H1 (cell line): ENCODE measurements around the gene PTPRG. TPM values are rescaled to one million over a fixed set of nuclear protein-coding genes. Genes with fewer than 3 reads are reported as not detected.

Experiments
- CTCF ChIA-PET: fragments of 300-600 bp; sonication (Branson Sonifier 250); formaldehyde crosslinking; loops from one replicate; lab custom pipeline; 2021; ENCODE audit not compliant: partially characterized antibody; lab: Charles Lee
- POLR2A ChIA-PET: fragments of 300-600 bp; sonication (Branson Sonifier 250); formaldehyde crosslinking; loops from one replicate; lab custom pipeline; 2021; ENCODE audit warnings: inconsistent platforms; ENCODE audit not compliant: partially characterized antibody; lab: Charles Lee
- DNase-seq, 2 experiments: peaks; one replicate each; pipeline versions ENCODE4 v3.0.0 to v3.0.0-alpha.2; 2010 to 2022; ENCODE audit warnings: low spot score in 2 of 2, low read depth in 1 of 2, mixed read lengths in 1 of 2
- FAIRE-seq: peaks from 2 replicates; lab custom pipeline; 2011; peaks lifted over from hg19 to GRCh38; lab: Jason Lieb, UNC
- H2AFZ ChIP-seq: 2 replicates; pipeline ENCODE4 v1.8.1; 2012; ENCODE audit warnings: low read length, inconsistent platforms
- H2AK5ac ChIP-seq: 2 replicates; pipeline ENCODE4 v1.6.1; 2013; ENCODE audit warnings: low read depth, low read length
- H2BK120ac ChIP-seq: replicated peaks from 2 replicates; pipeline ENCODE3; 2013; ENCODE audit warnings: low read depth, low read length, inconsistent platforms
- H2BK12ac ChIP-seq: 2 replicates; pipeline ENCODE4 v1.6.1; 2013; ENCODE audit warnings: low read depth, low read length
- H2BK15ac ChIP-seq: 2 replicates; pipeline ENCODE4 v1.6.1; 2013; ENCODE audit warnings: low read length
- H2BK20ac ChIP-seq: 2 replicates; pipeline ENCODE4 v1.6.1; 2013; ENCODE audit warnings: low read length
- H2BK5ac ChIP-seq: 2 replicates; pipeline ENCODE4 v1.6.1; 2013; ENCODE audit warnings: low read depth, low read length
- H3K14ac ChIP-seq: 2 replicates; pipeline ENCODE4 v1.6.1; 2013; ENCODE audit warnings: inconsistent platforms; ENCODE audit not compliant: insufficient read length
- H3K18ac ChIP-seq: 2 replicates; pipeline ENCODE4 v1.6.1; 2013; ENCODE audit warnings: low read length; ENCODE audit errors: extremely low read depth
- H3K23ac ChIP-seq: 2 replicates; pipeline ENCODE4 v1.6.1; 2013; ENCODE audit warnings: inconsistent platforms; ENCODE audit not compliant: insufficient read length
- H3K23me2 ChIP-seq: 2 replicates; pipeline ENCODE4 v1.6.1; 2013; ENCODE audit warnings: low read depth, low read length
- H3K27ac ChIP-seq: 2 replicates; pipeline ENCODE4 v1.6.1; 2011; ENCODE audit warnings: low read depth, low read length, inconsistent platforms
- H3K27me3 ChIP-seq, 4 experiments: replicated peaks in 1 of 4; 1 replicate in 1 of 4; 2 replicates in 3 of 4; pipeline versions ENCODE4 v1.6.1 to v1.8.1; 2011 to 2013; ENCODE audit warnings: low read length in 3 of 4, mild to moderate bottlenecking in 3 of 4, inconsistent platforms in 2 of 4, mixed read lengths in 2 of 4, moderate library complexity in 1 of 4; ENCODE audit not compliant: control insufficient read depth in 3 of 4, insufficient read depth in 3 of 4; ENCODE audit errors: extremely low read depth in 1 of 4
- H3K36me3 ChIP-seq, 4 experiments: 2 replicates each; pipeline versions ENCODE4 v1.6.1 to v1.8.1; 2011 to 2013; ENCODE audit warnings: mild to moderate bottlenecking in 4 of 4, low read length in 3 of 4, moderate library complexity in 2 of 4, control low read depth in 1 of 4, inconsistent platforms in 1 of 4; ENCODE audit not compliant: insufficient read depth in 4 of 4, control insufficient read depth in 2 of 4
- H3K4ac ChIP-seq: replicated peaks from 2 replicates; pipeline ENCODE3; 2013; ENCODE audit warnings: low read length, low read depth, mixed read lengths, inconsistent platforms; ENCODE audit not compliant: insufficient read length
- H3K4me1 ChIP-seq, 4 experiments: replicated peaks in 1 of 4; 1 replicate in 1 of 4; 2 replicates in 3 of 4; pipeline versions ENCODE4 v1.6.1 to v1.8.1; 2011 to 2013; ENCODE audit warnings: low read length in 3 of 4, inconsistent platforms in 2 of 4, mixed read lengths in 1 of 4; ENCODE audit not compliant: insufficient read depth in 4 of 4, control insufficient read depth in 3 of 4
- H3K4me2 ChIP-seq, 2 experiments: 2 replicates each; pipeline versions ENCODE4 v1.6.1 to v1.8.1; 2011 to 2013; ENCODE audit warnings: low read depth in 2 of 2, low read length in 2 of 2, control low read depth in 1 of 2, inconsistent platforms in 1 of 2, mild to moderate bottlenecking in 1 of 2; ENCODE audit not compliant: insufficient read depth in 1 of 2
- H3K4me3 ChIP-seq, 4 experiments: fragments of 200-600, 300-600 bp in 1 of 4; sonication (generic), shearing (Covaris generic), sonication (Bioruptor Twin) in 1 of 4; 2 replicates each; pipeline versions ENCODE4 v1.5.1 to v1.8.1; 2011 to 2016; ENCODE audit warnings: low read length in 4 of 4, low read depth in 3 of 4, control low read depth in 2 of 4, inconsistent platforms in 2 of 4, mild to moderate bottlenecking in 2 of 4, mixed read lengths in 1 of 4, moderate library complexity in 1 of 4; ENCODE audit not compliant: insufficient read depth in 2 of 4; ENCODE audit errors: extremely low read depth in 1 of 4
- H3K56ac ChIP-seq: replicated peaks from 2 replicates; pipeline ENCODE3; 2013; ENCODE audit warnings: low read depth, mild to moderate bottlenecking, mixed read lengths, low read length, inconsistent platforms; ENCODE audit not compliant: insufficient read length
- H3K79me1 ChIP-seq: 2 replicates; pipeline ENCODE4 v1.6.1; 2013; ENCODE audit warnings: low read depth, low read length, control low read depth
- H3K79me2 ChIP-seq, 2 experiments: 2 replicates each; pipeline versions ENCODE4 v1.6.1 to v1.8.1; 2012 to 2013; ENCODE audit warnings: low read length in 2 of 2, mild to moderate bottlenecking in 2 of 2, inconsistent platforms in 1 of 2; ENCODE audit not compliant: insufficient read depth in 2 of 2, control insufficient read depth in 1 of 2
- H3K9ac ChIP-seq, 4 experiments: replicated peaks in 1 of 4; 1 replicate in 1 of 4; 2 replicates in 3 of 4; pipeline versions ENCODE4 v1.6.1 to v1.8.1; 2011 to 2013; ENCODE audit warnings: low read depth in 3 of 4, low read length in 3 of 4, control low read depth in 2 of 4, mild to moderate bottlenecking in 2 of 4, moderate library complexity in 2 of 4, inconsistent platforms in 1 of 4; ENCODE audit errors: extremely low read depth in 1 of 4
- H3K9me3 ChIP-seq, 2 experiments: 2 replicates each; pipeline versions ENCODE4 v1.6.1 to v1.8.1; 2012 to 2013; ENCODE audit warnings: mild to moderate bottlenecking in 2 of 2, moderate library complexity in 2 of 2, control low read depth in 1 of 2, inconsistent platforms in 1 of 2, low read depth in 1 of 2, low read length in 1 of 2, mixed read lengths in 1 of 2; ENCODE audit not compliant: insufficient read depth in 2 of 2
- H4K20me1 ChIP-seq, 2 experiments: replicated peaks in 1 of 2; 2 replicates each; pipeline versions ENCODE3 to v1.8.1; 2011 to 2013; ENCODE audit warnings: inconsistent platforms in 2 of 2, low read length in 2 of 2, mild to moderate bottlenecking in 1 of 2; ENCODE audit not compliant: insufficient read depth in 2 of 2, control insufficient read depth in 1 of 2
- H4K5ac ChIP-seq: 2 replicates; pipeline ENCODE4 v1.6.1; 2013; ENCODE audit warnings: low read length, low read depth, mixed read lengths, inconsistent platforms; ENCODE audit not compliant: insufficient read length
- H4K8ac ChIP-seq: 2 replicates; pipeline ENCODE4 v1.8.0; 2013; ENCODE audit warnings: mild to moderate bottlenecking, moderate library complexity, low read length, inconsistent platforms; ENCODE audit not compliant: insufficient read depth; ENCODE audit errors: extremely low read depth
- H4K91ac ChIP-seq: replicated peaks from 2 replicates; pipeline ENCODE3; 2013; ENCODE audit warnings: low read length, mixed read lengths, inconsistent platforms; ENCODE audit not compliant: insufficient read length
- EZH2 ChIP-seq: fragments of 200-600 bp; sonication (generic); IDR thresholded peaks from 2 replicates; pipeline ENCODE4 v1.7.1; 2012; ENCODE audit warnings: low read depth, mild to moderate bottlenecking, moderate library complexity, low read length, inconsistent platforms; ENCODE audit not compliant: severe bottlenecking
- HDAC6 ChIP-seq: IDR thresholded peaks from one replicate; pipeline ENCODE4 v1.7.1; 2012; ENCODE audit warnings: low read depth, mild to moderate bottlenecking, inconsistent platforms, low read length, moderate library complexity
- JUN ChIP-seq: IDR thresholded peaks from 2 replicates; pipeline ENCODE4 v1.6.1; 2011; ENCODE audit warnings: low read depth, mild to moderate bottlenecking, improper control_type of control experiment, low read length
- KDM1A ChIP-seq: fragments of 200-600, 300-600 bp; sonication (generic); IDR thresholded peaks from 2 replicates; pipeline ENCODE4 v1.7.1; 2016; ENCODE audit warnings: mild to moderate bottlenecking, low read length, borderline replicate concordance
- NANOG ChIP-seq: IDR thresholded peaks from 2 replicates; pipeline ENCODE4 v1.6.1; 2011; ENCODE audit warnings: low read length, low read depth, mild to moderate bottlenecking, inconsistent platforms; ENCODE audit not compliant: insufficient read depth, poor library complexity, severe bottlenecking
- SIRT6 ChIP-seq: IDR thresholded peaks from one replicate; pipeline ENCODE4 v1.7.1; 2012; ENCODE audit warnings: low read length, inconsistent platforms
- SUZ12 ChIP-seq: fragments of 200-600 bp; sonication (generic); IDR thresholded peaks from 2 replicates; pipeline ENCODE4 v1.6.1; 2012; ENCODE audit warnings: mild to moderate bottlenecking, inconsistent platforms, low read length, moderate library complexity, mixed read lengths
- TAF7 ChIP-seq: optimal IDR thresholded peaks from 2 replicates; pipeline ENCODE3; 2011; ENCODE audit warnings: low read depth, mild to moderate bottlenecking, inconsistent platforms, low read length, moderate library complexity, borderline replicate concordance
- WGBS, 2 experiments: shearing (Covaris generic) in 1 of 2; methylation state at CpG; one replicate each; pipeline versions ENCODE4 v1.1.6 to v1.1.7; 2013 to 2015; ENCODE audit warnings: low lambda C conversion rate in 2 of 2, mixed read lengths in 2 of 2, inconsistent platforms in 1 of 2, low coverage in 1 of 2, missing lambda C conversion rate in 1 of 2; ENCODE audit not compliant: insufficient replicate concordance in 2 of 2, insufficient coverage in 1 of 2, insufficient read length in 1 of 2; ENCODE audit errors: extremely low coverage in 1 of 2, missing lambda C conversion rate in 1 of 2; 5-methylcytosine and 5-hydroxymethylcytosine counted together
- polyA plus RNA-seq, 7 experiments: library from polyadenylated mRNA; depleted of rRNA in 3 of 7; stranded (reverse) in 5 of 7; unstranded in 2 of 7; fragments of >200 nt in 5 of 7; fragments of 200-250 nt in 2 of 7; gene quantifications; 1 replicate in 5 of 7; 2 replicates in 1 of 7; 4 replicates in 1 of 7; pipeline versions ENCODE4 v1.2.1 to v1.2.3, GENCODE V29; 2011 to 2013; ENCODE audit warnings: missing spikeins in 2 of 7, mixed read lengths in 2 of 7
- total RNA-seq: library from RNA; stranded (reverse); fragmentation: NEBNext Ultra II Directional; extraction: Animal tissue kit (Norgen Biotek cat#: 25700); gene quantifications from 2 replicates; pipeline ENCODE4 v1.2.1, GENCODE V29; 2021

Gene PTPRG
- total and polyA plus RNA-seq, 2 of the 8 experiments (the other 6 are each of a cell fraction or from before 2014, with no cell fraction given), result 23.3 to 96.2 TPM

DNA sequence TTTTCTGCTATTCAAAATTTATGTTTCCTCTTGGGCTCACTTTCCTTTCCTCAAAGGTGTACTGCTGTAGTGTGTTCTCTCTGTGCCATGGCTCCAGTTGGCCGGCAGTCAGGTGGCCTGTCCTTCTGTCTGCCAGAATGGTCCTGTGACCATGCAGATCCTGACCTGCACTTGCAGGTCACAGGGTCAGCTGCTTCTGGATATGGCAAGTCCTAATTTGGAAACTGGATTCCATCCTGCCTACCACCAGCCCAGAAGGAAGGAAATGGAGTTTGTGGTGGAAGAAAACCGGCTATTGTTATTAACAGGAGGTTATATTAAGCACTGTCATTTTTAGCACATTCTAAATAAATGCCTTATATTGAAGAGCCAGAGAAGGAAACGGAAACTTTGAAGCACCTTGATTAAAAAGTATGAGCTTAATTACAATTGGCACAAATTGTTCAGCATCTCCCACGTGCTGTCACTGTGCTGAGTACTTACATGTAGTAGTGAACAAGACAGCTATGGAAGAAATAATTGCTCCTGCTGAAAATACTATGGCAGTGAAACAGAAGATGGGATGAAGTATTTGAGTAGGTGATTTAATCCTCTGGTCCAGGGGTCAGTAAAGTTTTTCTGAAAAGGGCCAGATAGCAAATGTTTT lies 362.8 kb downstream of the PTPRG start:
- no peaks in the 10 kb centered on the region for H3K23me2 ChIP-seq
- peaks cover 0 to 2% of the 10 kb centered on the region in 2 experiments for H4K20me1 ChIP-seq
- H3K9me3 ChIP-seq, result no peaks in the 10 kb centered on the region
- TF ChIP-seq SIRT6 (no peak), EZH2 (no peak), KDM1A (no peak), SUZ12 (no peak), HDAC6 (no peak), TAF7 (no peak), NANOG (no peak), JUN (no peak)
- H3K56ac ChIP-seq, result no peak overlapping the region
- H3K4me1 ChIP-seq, result peaks cover 0 to 21% (median 1%) of the 10 kb centered on the region in 4 experiments; a peak in 5 of 7 replicates
- H3K27me3 ChIP-seq, result no peaks in the 10 kb centered on the region
- no peak overlapping the region for H2BK5ac ChIP-seq
- DNase-seq, result no peak
- no peaks in the 10 kb centered on the region for H3K36me3 ChIP-seq
- H3K27ac ChIP-seq, result 0 out of 2 replicates have a peak overlapping the region, but pooled peaks have one; percentile 22
- no peak overlapping the region for H2BK15ac ChIP-seq
- CTCF ChIA-PET, result interaction anchor here (1.5 kb wide), 1 partner anchor 8 kb away, joined by 4 read pairs; no protein-coding TSS in a partner anchor
- no peak overlapping the region for H2AFZ ChIP-seq
- peaks cover 2% of the 10 kb centered on the region; the same call in 1 of the 2 replicates for H3K79me1 ChIP-seq
- peaks cover 0 to 82% of the 10 kb centered on the region in 2 experiments; a peak in 3 of 4 replicates for H3K79me2 ChIP-seq
- H2AK5ac ChIP-seq, result no peak overlapping the region
- WGBS, 2 experiments, result 86% methylated on average over 4 of the region's 4 CpGs; no CpG with 5 or more reads in 1 of the 2 experiments
- H2BK20ac ChIP-seq, result no peak overlapping the region
- no peak overlapping the region for H3K14ac ChIP-seq
- no peak overlapping the region for H3K4me3 ChIP-seq
- peak overlapping the region; percentile 18 for H4K91ac ChIP-seq
- no peak overlapping the region for H3K23ac ChIP-seq
- H2BK12ac ChIP-seq, result no peak overlapping the region
- H3K9ac ChIP-seq, result no peak overlapping the region
- peak overlapping the region; percentile 37; the same call in 1 of the 2 replicates for H4K8ac ChIP-seq
- POLR2A ChIA-PET, result no interaction called here
- FAIRE-seq, result peak; percentile 13
- no peak overlapping the region for H2BK120ac ChIP-seq
- H4K5ac ChIP-seq, result no peak overlapping the region
- H3K4ac ChIP-seq, result peak overlapping the region; percentile 36
- H3K18ac ChIP-seq, result no peak overlapping the region
- no peak overlapping the region for H3K4me2 ChIP-seq
